Jurkat, Clone E6-1 (cell line): ENCODE results near the gene ARRDC1.
A peak's percentile ranks its signal among the peaks of the same experiment; 100 is the strongest.
"Not testable (repeated sequence)": the region's sequence is repeated elsewhere in the genome, so short reads cannot be mapped to it uniquely, and the experiment has no call there.

Experiments
- DNase-seq: peaks from one replicate; pipeline ENCODE4 v3.0.0-alpha.2; 2011; ENCODE audit warnings: low read depth, low spot score
- H3K4me3 ChIP-seq: 2 replicates; pipeline ENCODE4 v1.5.1; 2011; ENCODE audit warnings: mild to moderate bottlenecking, low read length, control low read depth, moderate library complexity

The ARRDC1 gene

GRCh38 chr9:137582286-137582860 is 23.1 kb upstream of the ARRDC1 start:
- DNase-seq: no peak
- no peak overlapping the region for H3K4me3 ChIP-seq

GRCh38 chr9:137583347-137583746 is 22.1 kb upstream of the ARRDC1 start:
- DNase-seq: no peak
- no peak overlapping the region for H3K4me3 ChIP-seq

GRCh38 chr9:137583957-137584356 is 21.5 kb upstream of the ARRDC1 start:
- H3K4me3 ChIP-seq: no peak overlapping the region
- no peak for DNase-seq

- no peak overlapping the region for H3K4me3 ChIP-seq
- DNase-seq: no peak
Measured at GRCh38 chr9:137586854-137587253, 18.6 kb upstream of the ARRDC1 start.

GRCh38 chr9:137588311-137588710 is 17.2 kb upstream of the ARRDC1 start:
- H3K4me3 ChIP-seq: no peak overlapping the region

GRCh38 chr9:137588891-137589290 is 16.6 kb upstream of the ARRDC1 start:
- DNase-seq: no peak

More at GRCh38 chr9:137588311-137588710, 17.2 kb upstream of the ARRDC1 start:
- no peak for DNase-seq

GRCh38 chr9:137589441-137590122 is 15.9 kb upstream of the ARRDC1 start:
- DNase-seq: peak; percentile 34
- peak overlapping the region; percentile 73 for H3K4me3 ChIP-seq

More at GRCh38 chr9:137588891-137589290, 16.6 kb upstream of the ARRDC1 start:
- H3K4me3 ChIP-seq: peak overlapping the region; percentile 73

- H3K4me3 ChIP-seq: peak overlapping the region; percentile 73
- DNase-seq: no peak
Measured at GRCh38 chr9:137590123-137590468, 15.4 kb upstream of the ARRDC1 start.

GRCh38 chr9:137590469-137591383 is 14.8 kb upstream of the ARRDC1 start, which contains the start of gene ZMYND19:
Gene ZMYND19, minus strand, starts transcription at chr9:137590512. Its CDS starts 249 bp downstream, at chr9:137590263.
- peak; percentile 69 for DNase-seq
- peak within 1 kb of the TSS; percentile 73 for H3K4me3 ChIP-seq

- no peak for DNase-seq
- no peak overlapping the region for H3K4me3 ChIP-seq
Measured at GRCh38 chr9:137592767-137593166, 12.7 kb upstream of the ARRDC1 start.

GRCh38 chr9:137593176-137593575 is 12.3 kb upstream of the ARRDC1 start:
- H3K4me3 ChIP-seq: no peak overlapping the region
- no peak for DNase-seq

GRCh38 chr9:137596577-137596976 is 8.9 kb upstream of the ARRDC1 start:
- not testable (repeated sequence) for DNase-seq, H3K4me3 ChIP-seq

GRCh38 chr9:137598943-137599342 is 6.5 kb upstream of the ARRDC1 start:
- DNase-seq: no peak
- H3K4me3 ChIP-seq: no peak overlapping the region

- DNase-seq: no peak
Measured at GRCh38 chr9:137602661-137603060, 2.8 kb upstream of the ARRDC1 start.

GRCh38 chr9:137603879-137604278 is 1.6 kb upstream of the ARRDC1 start:
- no peak overlapping the region for H3K4me3 ChIP-seq
- DNase-seq: no peak

More at GRCh38 chr9:137602661-137603060, 2.8 kb upstream of the ARRDC1 start:
- H3K4me3 ChIP-seq: no peak overlapping the region

- H3K4me3 ChIP-seq: peak overlapping the region; percentile 38
Measured at GRCh38 chr9:137604345-137605086, 970 bp upstream of the ARRDC1 start.

GRCh38 chr9:137606005-137606621 is 627 bp downstream of the ARRDC1 start:
- DNase-seq: no peak
- H3K4me3 ChIP-seq: peak overlapping the region; percentile 57

More at GRCh38 chr9:137604345-137605086, 970 bp upstream of the ARRDC1 start:
- DNase-seq: no peak

- DNase-seq: no peak
- no peak overlapping the region; the same call in 1 of the 2 replicates for H3K4me3 ChIP-seq
Measured at GRCh38 chr9:137606734-137607138, 1.2 kb downstream of the ARRDC1 start.
